ENCODE results near the gene KLHL1. TPM values are rescaled to one million over a fixed set of nuclear protein-coding genes. Genes with fewer than 3 reads are reported as not detected.

The KLHL1 gene
- total and polyA plus RNA-seq, 4 donors = not detected

DNA sequence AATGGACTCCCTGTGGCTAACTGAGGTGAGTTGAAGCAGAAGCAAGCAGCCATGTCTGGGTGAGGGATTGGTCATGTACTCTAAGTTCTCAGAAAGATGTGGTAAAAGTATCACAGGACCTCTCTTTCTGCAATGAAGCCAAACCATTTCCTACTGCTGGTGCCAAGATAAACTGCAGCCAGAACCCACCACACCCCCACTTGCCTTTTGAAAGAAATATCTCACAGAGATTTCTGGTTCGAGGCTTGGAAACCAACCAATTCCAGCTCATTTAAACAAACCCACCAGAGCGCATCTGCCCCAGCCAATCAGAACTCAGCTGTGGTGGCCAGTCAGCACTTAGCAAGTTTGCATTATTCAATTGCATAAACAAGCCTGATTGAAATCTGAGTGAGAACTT is 205.2 kb downstream of the KLHL1 start:
- no peak for TF ChIP-seq JUND (IDR thresholded peaks at IDR 0.05)
- TF ChIP-seq RXRA (IDR thresholded peaks at IDR 0.05) = no peak
- TF ChIP-seq, protein P1, sequence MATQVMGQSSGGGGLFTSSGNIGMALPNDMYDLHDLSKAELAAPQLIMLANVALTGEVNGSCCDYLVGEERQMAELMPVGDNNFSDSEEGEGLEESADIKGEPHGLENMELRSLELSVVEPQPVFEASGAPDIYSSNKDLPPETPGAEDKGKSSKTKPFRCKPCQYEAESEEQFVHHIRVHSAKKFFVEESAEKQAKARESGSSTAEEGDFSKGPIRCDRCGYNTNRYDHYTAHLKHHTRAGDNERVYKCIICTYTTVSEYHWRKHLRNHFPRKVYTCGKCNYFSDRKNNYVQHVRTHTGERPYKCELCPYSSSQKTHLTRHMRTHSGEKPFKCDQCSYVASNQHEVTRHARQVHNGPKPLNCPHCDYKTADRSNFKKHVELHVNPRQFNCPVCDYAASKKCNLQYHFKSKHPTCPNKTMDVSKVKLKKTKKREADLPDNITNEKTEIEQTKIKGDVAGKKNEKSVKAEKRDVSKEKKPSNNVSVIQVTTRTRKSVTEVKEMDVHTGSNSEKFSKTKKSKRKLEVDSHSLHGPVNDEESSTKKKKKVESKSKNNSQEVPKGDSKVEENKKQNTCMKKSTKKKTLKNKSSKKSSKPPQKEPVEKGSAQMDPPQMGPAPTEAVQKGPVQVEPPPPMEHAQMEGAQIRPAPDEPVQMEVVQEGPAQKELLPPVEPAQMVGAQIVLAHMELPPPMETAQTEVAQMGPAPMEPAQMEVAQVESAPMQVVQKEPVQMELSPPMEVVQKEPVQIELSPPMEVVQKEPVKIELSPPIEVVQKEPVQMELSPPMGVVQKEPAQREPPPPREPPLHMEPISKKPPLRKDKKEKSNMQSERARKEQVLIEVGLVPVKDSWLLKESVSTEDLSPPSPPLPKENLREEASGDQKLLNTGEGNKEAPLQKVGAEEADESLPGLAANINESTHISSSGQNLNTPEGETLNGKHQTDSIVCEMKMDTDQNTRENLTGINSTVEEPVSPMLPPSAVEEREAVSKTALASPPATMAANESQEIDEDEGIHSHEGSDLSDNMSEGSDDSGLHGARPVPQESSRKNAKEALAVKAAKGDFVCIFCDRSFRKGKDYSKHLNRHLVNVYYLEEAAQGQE (IDR thresholded peaks at IDR 0.05) = no peak
- TF ChIP-seq, protein P2, sequence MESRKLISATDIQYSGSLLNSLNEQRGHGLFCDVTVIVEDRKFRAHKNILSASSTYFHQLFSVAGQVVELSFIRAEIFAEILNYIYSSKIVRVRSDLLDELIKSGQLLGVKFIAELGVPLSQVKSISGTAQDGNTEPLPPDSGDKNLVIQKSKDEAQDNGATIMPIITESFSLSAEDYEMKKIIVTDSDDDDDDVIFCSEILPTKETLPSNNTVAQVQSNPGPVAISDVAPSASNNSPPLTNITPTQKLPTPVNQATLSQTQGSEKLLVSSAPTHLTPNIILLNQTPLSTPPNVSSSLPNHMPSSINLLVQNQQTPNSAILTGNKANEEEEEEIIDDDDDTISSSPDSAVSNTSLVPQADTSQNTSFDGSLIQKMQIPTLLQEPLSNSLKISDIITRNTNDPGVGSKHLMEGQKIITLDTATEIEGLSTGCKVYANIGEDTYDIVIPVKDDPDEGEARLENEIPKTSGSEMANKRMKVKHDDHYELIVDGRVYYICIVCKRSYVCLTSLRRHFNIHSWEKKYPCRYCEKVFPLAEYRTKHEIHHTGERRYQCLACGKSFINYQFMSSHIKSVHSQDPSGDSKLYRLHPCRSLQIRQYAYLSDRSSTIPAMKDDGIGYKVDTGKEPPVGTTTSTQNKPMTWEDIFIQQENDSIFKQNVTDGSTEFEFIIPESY (IDR thresholded peaks at IDR 0.05) = no peak
- TF ChIP-seq, protein P3, sequence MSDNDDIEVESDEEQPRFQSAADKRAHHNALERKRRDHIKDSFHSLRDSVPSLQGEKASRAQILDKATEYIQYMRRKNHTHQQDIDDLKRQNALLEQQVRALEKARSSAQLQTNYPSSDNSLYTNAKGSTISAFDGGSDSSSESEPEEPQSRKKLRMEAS (IDR thresholded peaks at IDR 0.05) = no peak
- TF ChIP-seq SP1 (IDR thresholded peaks at IDR 0.05) = no peak
- TF ChIP-seq EGR1 (IDR thresholded peaks at IDR 0.05; ENCODE audit: low read depth in 2 of 2) = no peak
- TF ChIP-seq, protein P4, sequence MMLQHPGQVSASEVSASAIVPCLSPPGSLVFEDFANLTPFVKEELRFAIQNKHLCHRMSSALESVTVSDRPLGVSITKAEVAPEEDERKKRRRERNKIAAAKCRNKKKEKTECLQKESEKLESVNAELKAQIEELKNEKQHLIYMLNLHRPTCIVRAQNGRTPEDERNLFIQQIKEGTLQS (IDR thresholded peaks at IDR 0.05) = no peak
- Histone ChIP-seq H3K4me3 (ENCODE audit: low read depth in 1 of 3, low read length in 3 of 3) (no peak overlapping the region), H3K36me3 (ENCODE audit: control insufficient read depth in 4 of 4, insufficient read depth in 3 of 4, low read depth in 1 of 4, low read length in 3 of 4) (no peaks in the 10 kb centered on the region), H3K9me3 (ENCODE audit: control insufficient read depth in 4 of 4, low read length in 3 of 4) (no peaks in the 10 kb centered on the region), H3K9ac (ENCODE audit: low read depth in 1 of 2, low read length in 2 of 2) (no peak overlapping the region), H3K4me1 (ENCODE audit: control insufficient read depth in 4 of 4, insufficient read depth in 4 of 4, low read length in 3 of 4) (no peaks in the 10 kb centered on the region), H3K27me3 (ENCODE audit: control insufficient read depth in 4 of 4, insufficient read depth in 4 of 4, low read length in 3 of 4) (no peaks in the 10 kb centered on the region), H3K27ac (ENCODE audit: low read depth in 1 of 2, low read length in 2 of 2) (no peak overlapping the region)
- DNase-seq (ENCODE audit: low spot score) = no peak
- WGBS = 76% methylated on average over 2 of the region's 2 CpGs

DNA sequence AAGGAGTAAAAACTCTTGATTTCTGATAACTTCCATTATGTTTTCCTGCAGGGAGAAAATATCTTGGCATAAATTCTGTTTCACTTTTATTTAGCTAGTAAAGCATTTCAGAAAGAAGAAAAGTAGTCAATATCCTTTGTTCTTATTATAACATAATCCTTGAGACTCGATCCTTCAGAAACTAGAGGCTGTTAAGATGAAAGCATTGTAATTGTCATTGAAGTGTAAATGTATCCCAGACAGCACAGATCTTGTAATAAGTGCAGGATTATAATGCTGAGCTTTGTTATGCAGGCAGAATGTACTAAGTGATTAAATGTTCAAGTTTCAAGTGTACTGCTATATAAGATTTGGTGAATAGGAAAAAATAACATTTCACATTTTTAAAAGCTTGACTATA is 225.8 kb downstream of the KLHL1 start:
- H3K9ac ChIP-seq (ENCODE audit: low read depth in 1 of 2, low read length in 2 of 2) = no peak overlapping the region
- no peaks in the 10 kb centered on the region for H3K4me1 ChIP-seq (ENCODE audit: control insufficient read depth in 4 of 4, insufficient read depth in 4 of 4, low read length in 3 of 4)
- H3K9me3 ChIP-seq (ENCODE audit: control insufficient read depth in 4 of 4, low read length in 3 of 4) = no peaks in the 10 kb centered on the region
- DNase-seq (ENCODE audit: low spot score) = no peak
- H3K4me3 ChIP-seq (ENCODE audit: low read depth in 1 of 3, low read length in 3 of 3) = no peak overlapping the region
- WGBS = 58% methylated on average over 1 of the region's 1 CpG
- H3K27me3 ChIP-seq (ENCODE audit: control insufficient read depth in 4 of 4, insufficient read depth in 4 of 4, low read length in 3 of 4) = no peaks in the 10 kb centered on the region
- H3K27ac ChIP-seq (ENCODE audit: low read depth in 1 of 2, low read length in 2 of 2) = no peak overlapping the region
- TF ChIP-seq NR2F2 (IDR thresholded peaks at IDR 0.05) (no peak), RXRA (IDR thresholded peaks at IDR 0.05) (no peak), FOXA2 (IDR thresholded peaks at IDR 0.05) (no peak)
- TF ChIP-seq, protein P1 (IDR thresholded peaks at IDR 0.05) = no peak
- TF ChIP-seq, protein P3 (IDR thresholded peaks at IDR 0.05) = no peak
- H3K36me3 ChIP-seq (ENCODE audit: control insufficient read depth in 4 of 4, insufficient read depth in 3 of 4, low read depth in 1 of 4, low read length in 3 of 4) = no peaks in the 10 kb centered on the region

Data from liver (tissue), 9 donors.